ENCODE measurements around the gene FLCN. TPM values are rescaled to one million over a fixed set of nuclear protein-coding genes. Genes with fewer than 3 reads are reported as not detected.

Gene FLCN
- total RNA-seq (2022; extraction: Qiagen RNA extraction; ENCODE audit: low read depth) = 32.8 to 42.1 TPM (median 34.4 TPM) in 5 replicates

GRCh38 chr17:17237026-17237799 lies at the start of gene FLCN:
FLCN (minus strand) TSS chr17:17237168; CDS start chr17:17228137, 9,031 bp downstream.

GRCh38 chr17:17280613-17281549 lies 43.9 kb upstream of the FLCN start, which contains the start of gene COPS3:
COPS3 (minus strand) TSS chr17:17281246; CDS start chr17:17281186, 60 bp downstream.

GRCh38 chr17:17206124-17206912 lies 30.6 kb downstream of the FLCN start, which contains the start of gene PLD6:
PLD6 (minus strand) TSS chr17:17206333; CDS start chr17:17206286, 47 bp downstream.

Other genes with a start within 250 kb of the FLCN start
- 249 to 460 TPM (median 420 TPM) in 5 replicates for gene MPRIP, start 194.7 kb downstream of the FLCN start, total RNA-seq (2022; extraction: Qiagen RNA extraction; ENCODE audit: low read depth)
- 6.6 to 8.5 TPM (median 7.1 TPM) in 5 replicates for gene PLD6, start 30.8 kb downstream of the FLCN start, total RNA-seq (2022; extraction: Qiagen RNA extraction; ENCODE audit: low read depth)
- 145 to 158 TPM (median 155 TPM) in 5 replicates for gene COPS3, start 44.1 kb upstream of the FLCN start, total RNA-seq (2022; extraction: Qiagen RNA extraction; ENCODE audit: low read depth)
- gene NT5M, start 66.2 kb upstream of the FLCN start, total RNA-seq (2022; extraction: Qiagen RNA extraction; ENCODE audit: low read depth) = 6.5 to 10.7 TPM (median 9.9 TPM) in 5 replicates
- 18.2 to 19.9 TPM (median 18.5 TPM) in 5 replicates for gene MED9, start 239.8 kb upstream of the FLCN start, total RNA-seq (2022; extraction: Qiagen RNA extraction; ENCODE audit: low read depth)

Data from A549 treated with DMSO at 1 μM for 4 hours (cell line).